HL-60 (cell line): ENCODE results near the gene CHRNE.

Source experiments
- CTCF ChIP-seq: IDR thresholded peaks from one replicate; pipeline ENCODE4 v1.5.1; 2011; ENCODE audit warnings: low read length, control low read depth, inconsistent platforms; ENCODE audit not compliant: insufficient read depth
- POLR2AphosphoS5 ChIP-seq: IDR thresholded peaks from 2 replicates; pipeline ENCODE4 v1.6.1; 2012; ENCODE audit warnings: low read depth

DNA sequence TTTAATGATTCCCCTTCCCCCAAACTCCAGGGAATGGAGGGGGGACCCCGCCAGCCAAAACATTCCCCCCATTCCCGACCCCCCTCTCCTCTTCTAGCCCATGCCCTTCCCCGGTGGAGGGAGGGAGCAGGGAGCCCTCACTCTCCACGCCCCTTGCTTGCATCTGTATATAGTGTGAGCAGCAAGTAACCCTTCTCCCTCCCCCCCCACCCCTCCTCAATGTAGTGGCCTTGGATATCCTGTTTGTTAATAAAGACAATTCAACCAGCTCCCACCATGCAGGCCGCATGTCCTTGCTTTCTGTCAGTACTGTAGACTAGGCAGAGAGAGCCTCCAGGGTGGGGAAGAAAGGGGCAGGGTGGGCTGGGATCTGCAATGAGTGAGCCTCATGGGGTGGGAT lies 5.1 kb downstream of the CHRNE start:
- TF ChIP-seq CTCF (no peak), POLR2AphosphoS5 (no peak)
